Body of pancreas (tissue), 4 donors: Measurements from ENCODE around the gene FBXW8. TPM values are rescaled to one million over a fixed set of nuclear protein-coding genes. Genes with fewer than 3 reads are reported as not detected.
A peak's percentile ranks its signal among the peaks of the same experiment; 100 is the strongest.

Experiments used
- ATAC-seq: fragments of 150-250 bp; one replicate; pipeline ENCODE4 v1.9.1; 2016
- DNase-seq, 4 donors: peaks; one replicate each; pipeline ENCODE4 v3.0.0-alpha.2; 2019
- H3K27ac ChIP-seq, 4 donors: fragments of 200-600 bp; sonication (generic); 1 replicate in 3 of 4; 2 replicates in 1 of 4; pipeline versions ENCODE4 v1.5.1 to v1.6.1; 2016 to 2019; ENCODE audit warnings: mild to moderate bottlenecking in 1 of 4, mixed read lengths in 1 of 4, moderate library complexity in 1 of 4
- H3K27me3 ChIP-seq, 2 donors: fragments of 200-600 bp; sonication (generic); one replicate each; pipeline ENCODE4 v1.6.0; 2016; ENCODE audit warnings: mild to moderate bottlenecking in 1 of 2
- H3K36me3 ChIP-seq, 2 donors: fragments of 200-600 bp; sonication (generic); replicated peaks in 1 of 2; 2 replicates each; pipeline ENCODE4 v1.5.1; 2016; ENCODE audit warnings: low read depth in 2 of 2; ENCODE audit not compliant: insufficient read depth in 1 of 2
- H3K4me1 ChIP-seq: fragments of 200-600 bp; sonication (generic); one replicate; pipeline ENCODE4 v1.6.0; 2016
- H3K4me3 ChIP-seq, 2 donors: fragments of 200-600 bp; sonication (generic); 1 replicate in 1 of 2; 2 replicates in 1 of 2; pipeline ENCODE4 v1.5.1; 2016 to 2019
- H3K9me3 ChIP-seq, 3 donors: fragments of 200-600 bp; sonication (generic); 1 replicate in 2 of 3; 2 replicates in 1 of 3; pipeline ENCODE4 v1.5.1; 2016
- POLR2A ChIP-seq, 3 donors: fragments of 450-650 bp; IDR thresholded peaks; one replicate each; pipeline ENCODE4 v1.6.1; 2016; ENCODE audit warnings: antibody characterized with exemption in 3 of 3, mild to moderate bottlenecking in 2 of 3
- WGBS, 2 donors: methylation state at CpG; one replicate each; pipeline ENCODE4 v1.1.5; 2017; 5-methylcytosine and 5-hydroxymethylcytosine counted together
- intact Hi-C: fragments of 100-400 bp; cut with DNase I; formaldehyde crosslinking; loops from one replicate; pipeline ENCODE4 v1.15.1; 2023
- total RNA-seq, 2 donors: library from RNA; depleted of rRNA; stranded (reverse); fragments of >200 nt; gene quantifications; one replicate each; pipeline ENCODE4 v1.1.0, GENCODE V29; 2016
- TF ChIP-seq, protein P1 (sequence below), 7 experiments: fragments of 450-650 bp in 4 of 7; fragments of 200-600 bp in 3 of 7; sonication (generic) in 3 of 7; IDR thresholded peaks; one replicate each; pipeline ENCODE4 v1.5.1; 2016 to 2019; ENCODE audit warnings: antibody characterized with exemption in 7 of 7

Gene FBXW8
- total RNA-seq, 2 donors from 2014 or later, result 12.7 to 35.3 TPM

DNA sequence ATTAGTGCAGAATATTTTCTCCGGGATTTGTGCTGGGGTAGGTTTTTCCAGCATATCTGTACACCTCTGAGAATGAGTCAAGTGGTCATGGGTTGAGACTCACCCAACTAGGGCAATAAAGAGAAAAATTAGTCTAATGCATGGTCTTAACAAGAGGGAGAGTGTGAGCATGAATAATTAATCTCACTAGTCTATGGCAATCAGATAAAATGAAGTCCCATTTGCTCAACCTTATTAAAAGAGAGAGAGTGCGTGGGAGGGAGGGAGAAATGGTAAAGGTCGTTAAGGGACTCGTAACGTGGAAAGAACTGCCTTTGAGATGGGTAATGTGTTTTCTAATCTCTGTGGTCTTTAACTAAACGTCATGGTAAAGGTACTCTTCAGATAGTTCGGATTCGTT lies 96.8 kb downstream of the FBXW8 start:
- TF ChIP-seq, protein P1, sequence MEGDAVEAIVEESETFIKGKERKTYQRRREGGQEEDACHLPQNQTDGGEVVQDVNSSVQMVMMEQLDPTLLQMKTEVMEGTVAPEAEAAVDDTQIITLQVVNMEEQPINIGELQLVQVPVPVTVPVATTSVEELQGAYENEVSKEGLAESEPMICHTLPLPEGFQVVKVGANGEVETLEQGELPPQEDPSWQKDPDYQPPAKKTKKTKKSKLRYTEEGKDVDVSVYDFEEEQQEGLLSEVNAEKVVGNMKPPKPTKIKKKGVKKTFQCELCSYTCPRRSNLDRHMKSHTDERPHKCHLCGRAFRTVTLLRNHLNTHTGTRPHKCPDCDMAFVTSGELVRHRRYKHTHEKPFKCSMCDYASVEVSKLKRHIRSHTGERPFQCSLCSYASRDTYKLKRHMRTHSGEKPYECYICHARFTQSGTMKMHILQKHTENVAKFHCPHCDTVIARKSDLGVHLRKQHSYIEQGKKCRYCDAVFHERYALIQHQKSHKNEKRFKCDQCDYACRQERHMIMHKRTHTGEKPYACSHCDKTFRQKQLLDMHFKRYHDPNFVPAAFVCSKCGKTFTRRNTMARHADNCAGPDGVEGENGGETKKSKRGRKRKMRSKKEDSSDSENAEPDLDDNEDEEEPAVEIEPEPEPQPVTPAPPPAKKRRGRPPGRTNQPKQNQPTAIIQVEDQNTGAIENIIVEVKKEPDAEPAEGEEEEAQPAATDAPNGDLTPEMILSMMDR (IDR thresholded peaks at IDR 0.05), result no peak
- no peak for TF ChIP-seq POLR2A (IDR thresholded peaks at IDR 0.05)
- H3K36me3 ChIP-seq, result peaks cover 0 to 10% of the 10 kb centered on the region in 2 donors

DNA sequence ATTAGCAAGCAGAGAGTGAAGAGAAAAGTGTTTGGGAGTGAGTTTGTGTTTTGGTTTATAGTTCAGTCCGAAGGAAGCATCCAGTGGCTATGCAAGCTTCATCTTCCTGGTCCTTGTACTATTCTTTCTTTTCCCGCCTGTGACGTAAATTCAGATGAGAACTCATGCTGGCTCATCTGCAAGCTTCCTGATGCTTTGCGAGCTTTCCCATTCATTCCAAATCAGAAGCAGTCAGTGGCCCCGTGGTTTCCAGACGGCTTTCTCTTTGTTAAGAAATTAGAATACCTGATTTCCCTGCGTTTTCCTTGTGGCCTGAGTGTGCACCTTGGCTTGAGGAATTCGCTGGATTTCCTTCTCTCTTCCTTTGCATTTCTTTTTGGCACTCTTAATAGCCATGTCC lies 99.0 kb downstream of the FBXW8 start:
- H3K9me3 ChIP-seq, result no peaks in the 10 kb centered on the region
- ATAC-seq, result no peak
- no peak overlapping the region for H3K27ac ChIP-seq
- no peaks in the 10 kb centered on the region for H3K4me1 ChIP-seq
- WGBS, 2 donors, result 85 to 92% methylated on average over 8 of the region's 8 CpGs
- no peak overlapping the region for H3K4me3 ChIP-seq
- peaks cover 0 to 9% of the 10 kb centered on the region in 2 donors for H3K36me3 ChIP-seq
- no peaks in the 10 kb centered on the region for H3K27me3 ChIP-seq
- TF ChIP-seq, protein P1 (IDR thresholded peaks at IDR 0.05), result no peak
- TF ChIP-seq POLR2A (IDR thresholded peaks at IDR 0.05), result no peak
- no peak for DNase-seq
- intact Hi-C loops, result no loop called here

More for the DNA sequence above, 96.8 kb downstream of the FBXW8 start:
- ATAC-seq (no peak), DNase-seq (no peak)
- Histone ChIP-seq H3K27me3 (no peaks in the 10 kb centered on the region), H3K9me3 (no peaks in the 10 kb centered on the region), H3K4me3 (no peak overlapping the region), H3K27ac (no peak overlapping the region), H3K4me1 (no peaks in the 10 kb centered on the region)
- 81 to 83% methylated on average over 8 of the region's 8 CpGs for WGBS, 2 donors
- intact Hi-C loops, result no loop called here

- peaks cover 0 to 5% of the 10 kb centered on the region in 2 donors for H3K36me3 ChIP-seq
- TF ChIP-seq, protein P1 (IDR thresholded peaks at IDR 0.05), result no peak
- no peak for TF ChIP-seq POLR2A (IDR thresholded peaks at IDR 0.05)
- H3K27ac ChIP-seq, result no peak overlapping the region
- ATAC-seq (no peak), DNase-seq (no peak)
- 90 to 92% methylated on average over 15 to 16 of the region's 17 CpGs for WGBS, 2 donors
- no peaks in the 10 kb centered on the region for H3K4me1 ChIP-seq
- no peaks in the 10 kb centered on the region for H3K27me3 ChIP-seq
- no peaks in the 10 kb centered on the region for H3K9me3 ChIP-seq
- H3K4me3 ChIP-seq, result no peak overlapping the region
- intact Hi-C loops, result no loop called here
Observed at GRCh38 chr12:117010693-117011451, 100.1 kb downstream of the FBXW8 start.

- TF ChIP-seq POLR2A (IDR thresholded peaks at IDR 0.05), result no peak
- TF ChIP-seq, protein P1 (IDR thresholded peaks at IDR 0.05), result no peak
- no peak overlapping the region for H3K27ac ChIP-seq
- H3K4me3 ChIP-seq, result no peak overlapping the region
- no peaks in the 10 kb centered on the region for H3K4me1 ChIP-seq
- WGBS, 2 donors, result 72 to 82% methylated on average over 4 of the region's 4 CpGs
- H3K36me3 ChIP-seq, result peaks cover 0 to 2% of the 10 kb centered on the region in 2 donors
- intact Hi-C loops, result no loop called here
- peak; percentile 45 for ATAC-seq
- no peaks in the 10 kb centered on the region for H3K27me3 ChIP-seq
- H3K9me3 ChIP-seq, result no peaks in the 10 kb centered on the region
- no peak for DNase-seq
Observed at GRCh38 chr12:117011988-117012805, 101.4 kb downstream of the FBXW8 start.
